Stimulated activated CD8-positive, alpha-beta memory T cell treated with anti-CD3 and anti-CD28 coated beads, Interleukin-7, amount 100 ng/mL, for 4 hours (primary cell): ENCODE measurements around the gene CNGA1.

Experiments
- DNase-seq, 2 donors: peaks; one replicate each; pipeline ENCODE4 v3.0.0-alpha.2; 2020; ENCODE audit warnings: low read depth in 2 of 2

CNGA1 gene

GRCh38 chr4:47913330-47913729, 103.2 kb downstream of the CNGA1 start:
- DNase-seq: no peak

- DNase-seq: no peak
Observed at GRCh38 chr4:47907089-47907646, 109.3 kb downstream of the CNGA1 start.

- DNase-seq: no peak
Observed at GRCh38 chr4:47899639-47900038, 116.8 kb downstream of the CNGA1 start.

- DNase-seq: no peak
Observed at GRCh38 chr4:47891928-47892327, 124.6 kb downstream of the CNGA1 start.
